Right ventricle myocardium superior (tissue), 1 donor: ENCODE measurements around the gene RNASE12. TPM values are rescaled to one million over a fixed set of nuclear protein-coding genes. Genes with fewer than 3 reads are reported as not detected.
"Not testable (repeated sequence)": the region's sequence is repeated elsewhere in the genome, so short reads cannot be mapped to it uniquely, and the experiment has no call there.

Experiments
- ATAC-seq: fragments of 200-7000 bp; cut with Tn5 transposase; one replicate; pipeline ENCODE4 v1.9.1; 2020; ENCODE audit warnings: mild to moderate bottlenecking; ENCODE audit not compliant: poor library complexity
- DNase-seq: peaks from one replicate; pipeline ENCODE4 v3.0.0-alpha.2; 2020
- intact Hi-C: fragments of 100-400 bp; cut with DNase I; formaldehyde crosslinking; loops from one replicate; pipeline ENCODE4 v1.11.2; 2022
- long read RNA-seq: library from polyadenylated mRNA; unstranded; transcript quantifications from one replicate; pipeline ENCODE4 v2.0.0, GENCODE V29; 2021
- total RNA-seq: library from RNA; stranded (reverse); fragmentation: NEBNext Ultra II Directional; extraction: Animal tissue kit (Norgen Biotek cat#: 25700); gene quantifications from one replicate; pipeline ENCODE4 v1.2.1, GENCODE V29; 2021
- donor health status: DM: no; HTN: yes; CAD: no; lungs with severe emphysema.

Gene RNASE12, protein sequence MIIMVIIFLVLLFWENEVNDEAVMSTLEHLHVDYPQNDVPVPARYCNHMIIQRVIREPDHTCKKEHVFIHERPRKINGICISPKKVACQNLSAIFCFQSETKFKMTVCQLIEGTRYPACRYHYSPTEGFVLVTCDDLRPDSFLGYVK
- total RNA-seq = not detected
- long read RNA-seq = 0 reads

DNA sequence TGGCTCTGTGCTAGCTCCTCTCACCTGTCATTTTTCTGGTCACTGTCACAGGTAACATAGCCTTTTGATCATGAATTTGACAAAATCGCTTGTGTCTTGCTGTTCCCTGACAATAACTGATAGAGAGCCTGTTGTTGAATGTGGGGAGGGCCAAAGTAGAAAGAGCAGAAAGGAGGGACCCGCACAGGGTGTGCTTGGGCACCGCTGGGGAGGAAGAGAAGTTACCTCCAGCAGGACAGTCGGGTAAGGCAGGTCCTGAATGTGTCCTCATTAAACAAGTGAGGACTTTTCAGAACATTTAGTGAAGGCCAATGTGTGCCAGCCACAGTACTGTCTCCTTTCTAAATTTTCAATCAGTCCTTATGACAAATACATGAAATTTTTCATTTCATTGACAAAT lies at the start of gene RNASE12:
Gene RNASE12 (minus strand): TSS at position 142 of the 400 bp plus-strand sequence. CDS start 653 bp downstream, outside the sequence.
- no peak for DNase-seq
- intact Hi-C loops = no loop called here
- ATAC-seq = no peak

DNA sequence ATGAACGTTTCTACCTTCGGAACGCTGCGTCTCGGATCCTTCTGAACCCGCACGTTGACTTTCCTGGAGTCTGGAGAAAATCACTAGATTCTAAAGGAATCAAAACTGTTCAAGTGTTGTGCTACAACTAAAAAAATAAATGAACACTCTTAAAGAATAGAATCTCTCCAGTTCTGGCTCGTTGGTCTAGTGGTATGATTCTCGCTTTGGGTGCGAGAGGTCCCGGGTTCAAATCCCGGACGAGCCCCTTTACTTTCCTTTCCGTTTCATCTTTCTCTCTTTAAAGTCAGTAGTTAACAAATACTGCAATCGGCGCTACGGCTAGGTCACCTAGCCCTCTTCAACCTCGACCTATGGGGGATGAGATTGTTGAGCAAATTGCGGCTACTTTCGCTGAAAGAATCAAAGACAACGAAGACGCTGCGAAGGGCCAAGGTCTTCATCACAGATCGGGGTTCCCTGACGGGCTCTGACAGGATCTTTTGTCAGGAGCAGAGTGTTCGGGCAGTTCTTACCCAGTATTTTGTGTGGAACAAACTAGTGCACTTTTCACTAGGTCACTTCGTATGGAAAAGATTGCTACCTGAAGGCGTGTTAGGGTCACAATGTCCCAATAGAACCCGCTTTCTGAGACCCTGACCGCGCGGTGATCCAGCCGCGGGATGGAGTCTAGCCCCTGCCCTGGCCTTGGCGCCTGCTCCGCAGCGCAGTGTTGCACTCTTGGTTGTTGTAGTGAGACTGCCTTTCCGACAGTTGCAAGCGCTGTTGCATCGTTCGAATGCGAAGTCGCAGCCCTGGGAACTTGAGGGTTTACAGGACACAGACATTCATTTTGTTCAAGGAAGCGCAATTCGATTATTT lies 41.9 kb upstream of the RNASE12 start:
- DNase-seq (no peak), ATAC-seq (peak; percentile 77)
- intact Hi-C loops = no loop called here

DNA sequence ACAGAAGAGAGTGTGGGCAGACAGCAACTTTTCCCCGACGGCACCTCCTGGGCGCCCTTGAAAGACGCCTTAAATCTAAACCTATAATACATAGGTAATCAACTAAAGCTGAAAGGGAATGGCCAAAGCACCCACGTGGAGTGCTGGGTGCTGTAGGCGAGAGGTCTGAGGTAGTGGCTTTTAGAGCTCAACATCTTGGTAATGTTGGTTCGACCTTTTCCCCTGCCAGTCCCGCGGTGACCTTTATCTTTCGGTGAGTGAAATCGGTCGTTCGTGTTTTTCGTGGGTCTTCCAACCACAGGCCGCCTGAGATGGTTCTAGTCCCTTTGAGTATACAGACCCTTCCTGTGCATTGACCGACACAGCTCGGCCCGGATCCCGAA lies 41.3 kb upstream of the RNASE12 start:
- intact Hi-C loops = no loop called here
- ATAC-seq (no peak), DNase-seq (no peak)

DNA sequence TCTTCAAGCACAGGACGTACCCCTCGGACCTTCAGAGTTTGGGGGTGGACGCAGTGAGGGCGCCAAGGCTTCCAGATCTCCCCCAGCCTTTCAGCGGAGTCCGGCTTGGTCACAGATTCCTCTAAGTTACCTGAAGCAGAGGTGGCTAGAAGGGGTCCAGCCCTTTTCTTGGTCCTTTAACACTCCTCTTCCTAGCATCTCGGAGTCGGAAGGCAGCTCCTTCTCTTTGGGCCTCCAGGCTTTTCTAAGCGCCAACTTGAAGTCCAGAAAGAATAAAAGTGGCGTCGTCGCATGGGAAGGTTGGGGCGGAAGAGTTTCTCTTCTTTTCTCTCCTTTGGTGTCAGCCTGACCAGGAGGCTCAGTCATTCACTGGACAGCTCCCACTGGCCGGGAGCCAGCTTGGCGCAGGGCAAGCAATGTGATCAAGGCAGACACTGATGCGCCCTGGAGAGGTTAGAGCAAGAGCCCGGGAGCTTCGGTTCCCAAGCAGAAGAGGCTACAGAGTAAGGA lies 40.8 kb upstream of the RNASE12 start:
- intact Hi-C loops = no loop called here
- peak; percentile 88 for ATAC-seq
- peak; percentile 81 for DNase-seq

DNA sequence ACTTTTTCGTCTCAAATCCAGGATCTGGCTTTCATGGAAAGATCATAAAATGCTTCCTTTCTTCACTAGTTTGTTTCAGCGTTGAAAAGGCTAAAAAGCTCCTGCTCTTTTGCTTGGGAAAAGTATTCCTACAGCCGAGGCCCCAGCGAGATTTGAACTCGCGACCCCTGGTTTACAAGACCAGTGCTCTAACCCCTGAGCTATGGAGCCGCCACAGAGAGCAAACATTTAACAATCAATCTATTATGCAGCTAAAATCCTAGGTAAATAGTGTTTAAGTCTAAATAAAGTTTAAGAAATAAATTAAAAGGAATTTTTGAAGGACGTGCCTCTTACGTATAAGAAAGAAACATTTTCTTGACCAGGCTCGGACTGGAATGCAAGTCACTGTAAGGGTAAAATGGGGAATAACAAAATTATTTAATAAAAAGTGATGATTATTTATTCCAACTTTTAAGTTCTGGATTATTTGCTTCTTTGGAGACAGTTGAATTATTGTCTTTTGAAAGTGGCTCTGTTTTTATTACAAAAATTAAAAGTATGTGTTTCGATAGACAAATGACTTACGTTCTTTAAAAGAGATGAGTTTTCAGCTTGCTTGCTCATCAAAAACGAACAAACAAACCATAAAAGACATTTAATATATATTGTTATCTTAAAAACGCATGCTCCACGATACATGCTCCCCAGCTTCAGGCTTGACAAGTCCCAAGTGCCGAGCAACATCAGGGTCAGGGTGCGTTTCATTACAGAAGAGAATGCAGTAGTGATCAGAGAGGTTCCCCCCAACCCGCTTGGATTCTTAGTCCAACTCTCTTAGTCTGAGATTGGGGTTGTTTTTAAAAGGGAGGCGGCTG lies 40.1 kb upstream of the RNASE12 start:
- intact Hi-C loops = no loop called here
- ATAC-seq = peak; percentile 66
- DNase-seq = no peak

DNA sequence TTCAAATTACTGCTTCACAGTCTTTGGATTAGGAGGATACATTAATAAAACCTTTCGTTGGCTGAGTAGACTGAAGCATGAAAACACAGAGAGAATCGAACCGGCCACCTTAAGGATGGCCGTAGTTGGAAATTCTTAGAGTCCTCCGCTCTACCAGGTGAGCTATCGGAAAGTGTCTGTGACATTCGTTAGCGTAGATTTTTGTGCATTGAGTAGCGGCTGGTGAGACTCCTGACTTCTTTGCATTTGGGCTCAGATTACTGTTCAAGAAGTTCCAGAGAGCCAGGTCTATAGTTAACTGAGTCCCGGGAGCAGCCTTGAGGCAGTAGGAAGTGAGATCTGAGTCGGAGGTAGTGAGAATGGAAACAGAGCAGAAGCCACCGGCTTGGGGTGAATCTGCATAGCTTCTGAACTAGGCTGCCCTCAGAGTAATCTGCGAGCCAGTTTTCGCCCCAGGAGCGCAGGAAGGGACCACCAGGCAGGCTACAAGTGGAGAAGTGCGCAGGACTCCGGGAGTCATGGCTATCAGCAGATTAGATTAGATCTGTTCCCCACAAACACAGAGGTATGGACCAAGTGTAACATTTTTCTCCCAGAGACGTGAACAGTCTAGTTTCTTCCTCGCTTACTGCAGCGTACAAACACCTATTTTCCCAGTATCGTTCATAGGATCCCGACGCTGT lies 39.3 kb upstream of the RNASE12 start:
- peak; percentile 25 for ATAC-seq
- no peak for DNase-seq
- intact Hi-C loops = no loop called here

DNA sequence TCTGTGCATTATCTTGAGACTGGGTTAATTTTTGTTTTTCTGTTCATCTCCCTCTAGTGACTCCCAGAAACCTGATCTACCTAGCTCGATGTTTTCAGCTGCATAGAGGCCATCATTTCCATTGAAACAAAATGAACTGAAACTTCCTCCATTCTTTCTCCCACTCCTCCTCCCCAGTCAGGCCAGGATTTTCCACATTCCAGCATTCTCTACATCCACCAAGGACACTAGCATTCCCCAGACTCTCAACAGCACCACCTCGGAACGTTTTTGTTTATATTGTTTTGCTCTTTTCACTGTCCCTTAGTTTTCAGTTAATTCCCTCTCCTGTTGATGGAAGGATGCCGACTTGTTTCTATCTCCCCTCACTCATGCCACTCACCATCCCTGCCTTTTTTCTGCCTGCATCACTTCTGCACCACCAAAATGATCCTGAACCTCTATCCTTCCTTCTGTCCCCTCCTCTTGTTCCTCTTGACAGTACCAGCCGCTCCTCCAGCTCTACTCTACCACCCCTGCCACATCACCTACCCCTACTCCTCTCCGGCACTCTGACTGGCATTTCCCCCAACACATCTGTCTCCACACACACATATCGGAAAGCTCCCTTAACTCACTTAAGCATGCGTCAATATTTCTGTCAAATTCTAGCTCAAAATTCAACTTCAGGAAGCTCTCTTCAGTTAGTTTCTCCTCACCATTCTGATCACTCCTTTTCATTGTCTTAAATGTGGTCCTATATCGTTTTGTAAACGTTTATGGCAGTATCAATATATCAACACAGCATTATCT lies 37.1 kb upstream of the RNASE12 start:
- intact Hi-C loops = no loop called here
- DNase-seq (no peak), ATAC-seq (no peak)

DNA sequence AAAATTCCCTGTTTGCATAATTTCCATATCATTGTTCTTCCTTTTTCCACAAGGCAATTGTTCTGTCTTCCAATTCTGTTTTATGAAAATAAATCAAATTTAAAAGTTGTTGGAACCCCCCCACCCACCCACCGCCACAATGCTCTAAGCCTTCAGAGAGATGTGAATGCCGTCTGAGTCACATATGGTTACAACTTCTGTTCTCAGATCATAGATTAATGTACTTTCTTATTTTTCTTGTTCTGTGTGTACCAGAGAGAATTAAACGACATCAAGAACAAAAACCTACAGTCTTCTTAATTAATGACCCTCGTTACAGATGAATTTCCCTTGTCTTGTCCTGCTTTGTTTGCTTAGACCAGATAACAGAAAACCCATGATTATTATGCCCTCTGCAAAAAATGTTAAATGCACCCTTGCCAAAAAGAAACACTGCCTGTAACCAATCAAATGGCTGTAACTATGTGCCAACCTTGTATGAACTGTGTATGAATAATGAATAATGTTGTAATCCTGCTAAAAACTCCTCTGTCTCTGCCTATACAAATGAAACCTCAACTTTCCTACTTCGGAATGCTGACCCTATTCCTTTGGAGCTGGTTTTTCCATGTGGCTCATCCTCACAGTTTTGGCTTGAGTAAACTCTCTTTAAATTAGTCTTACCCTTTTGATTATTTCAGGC lies 36.3 kb upstream of the RNASE12 start:
- no peak for ATAC-seq
- intact Hi-C loops = no loop called here

DNA sequence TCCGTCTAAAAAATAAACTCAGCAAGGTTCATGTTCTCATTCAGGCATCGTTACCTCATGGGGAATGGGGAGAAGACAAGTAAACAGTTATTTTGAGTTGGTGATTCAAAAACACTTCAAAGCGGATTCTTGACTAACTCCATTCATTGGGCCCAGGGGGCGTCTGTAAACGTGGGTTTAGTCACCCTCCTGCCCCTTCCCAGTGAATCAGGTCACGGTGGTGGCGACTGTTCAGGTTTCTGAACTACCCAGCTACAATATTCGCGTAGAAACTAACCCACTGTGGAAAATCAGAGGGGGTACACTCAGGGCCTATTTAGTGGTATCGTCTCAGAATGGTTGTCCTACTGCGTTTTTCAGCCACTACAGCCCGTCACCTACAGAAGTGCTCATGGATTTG lies 35.1 kb upstream of the RNASE12 start:
- ATAC-seq (no peak), DNase-seq (no peak)
- intact Hi-C loops = no loop called here

More for the DNA sequence above, 36.3 kb upstream of the RNASE12 start:
- no peak for DNase-seq

DNA sequence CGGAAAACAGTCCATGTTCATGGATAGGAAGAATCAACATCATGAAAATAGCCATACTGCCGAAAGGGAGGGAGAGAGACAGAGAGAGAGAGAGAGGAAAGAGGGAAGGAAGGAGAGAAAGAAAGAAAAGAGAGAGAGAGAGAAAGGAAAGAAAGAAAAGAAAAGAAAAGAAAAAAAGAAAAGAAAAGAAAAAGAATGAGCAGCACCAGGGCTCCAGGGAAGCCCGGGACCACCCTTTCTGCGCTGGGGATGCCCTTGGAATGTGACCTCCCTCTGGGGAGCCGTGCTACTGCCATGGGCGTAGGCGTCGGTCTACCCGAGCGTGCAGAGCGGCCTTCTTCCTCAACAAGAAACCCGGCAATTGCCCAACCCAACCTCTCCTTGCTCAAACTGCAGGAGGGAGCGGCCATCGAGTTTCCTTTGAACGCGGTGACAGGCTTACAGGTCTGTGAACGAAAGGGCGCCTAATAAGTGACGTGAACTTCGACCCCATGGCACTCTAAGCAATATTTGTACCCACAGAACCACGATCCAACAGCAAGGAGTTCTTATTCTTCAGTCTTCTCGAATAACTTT lies 33.4 kb upstream of the RNASE12 start:
- ATAC-seq = peak; percentile 71
- intact Hi-C loops = no loop called here
- DNase-seq = peak; percentile 73

DNA sequence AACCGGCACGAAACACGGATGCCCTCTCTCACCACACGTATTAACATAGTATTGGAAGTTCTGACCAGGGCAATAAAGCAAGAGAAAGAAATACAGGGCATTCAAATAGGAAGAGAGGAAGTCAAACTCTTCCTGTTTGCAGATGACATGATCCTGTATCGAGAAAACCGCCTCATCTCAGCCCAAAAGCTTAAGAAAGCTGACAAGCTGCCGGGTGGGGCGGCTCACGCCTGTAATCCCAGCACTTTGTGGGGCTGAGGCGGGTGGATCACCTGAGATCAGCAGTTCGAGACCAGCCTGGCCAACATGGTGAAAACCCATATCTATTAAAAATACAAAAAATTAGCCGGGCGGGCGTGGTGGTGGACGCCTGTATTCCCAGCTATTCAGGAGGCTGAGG lies 32.6 kb upstream of the RNASE12 start:
- DNase-seq (no peak), ATAC-seq (no peak)
- intact Hi-C loops = no loop called here

DNA sequence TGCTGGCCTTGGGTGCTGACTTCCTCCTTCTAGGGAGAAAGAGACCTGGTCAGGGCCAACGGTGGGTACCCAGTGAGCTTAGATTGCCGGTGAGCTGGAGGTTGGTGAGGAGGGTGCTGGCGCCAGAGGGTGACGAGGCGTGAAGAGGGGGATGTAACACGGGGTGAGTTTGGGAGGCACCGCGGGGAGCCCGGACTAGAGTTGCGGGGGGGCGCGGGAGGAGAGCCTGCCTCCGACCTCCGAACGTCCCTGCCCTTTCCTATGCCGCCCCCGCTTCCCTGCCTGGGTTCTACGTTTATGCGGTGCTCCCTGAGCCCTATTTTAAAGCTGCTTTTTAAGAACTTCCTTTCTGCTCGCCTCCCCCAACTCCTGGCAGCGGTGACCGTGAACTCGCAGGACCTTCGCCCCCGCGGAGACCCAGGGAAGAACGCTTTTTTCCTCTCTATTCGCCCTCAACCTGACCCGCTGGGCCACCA lies 31.7 kb upstream of the RNASE12 start:
- ATAC-seq = no peak
- intact Hi-C loops = no loop called here
- no peak for DNase-seq

DNA sequence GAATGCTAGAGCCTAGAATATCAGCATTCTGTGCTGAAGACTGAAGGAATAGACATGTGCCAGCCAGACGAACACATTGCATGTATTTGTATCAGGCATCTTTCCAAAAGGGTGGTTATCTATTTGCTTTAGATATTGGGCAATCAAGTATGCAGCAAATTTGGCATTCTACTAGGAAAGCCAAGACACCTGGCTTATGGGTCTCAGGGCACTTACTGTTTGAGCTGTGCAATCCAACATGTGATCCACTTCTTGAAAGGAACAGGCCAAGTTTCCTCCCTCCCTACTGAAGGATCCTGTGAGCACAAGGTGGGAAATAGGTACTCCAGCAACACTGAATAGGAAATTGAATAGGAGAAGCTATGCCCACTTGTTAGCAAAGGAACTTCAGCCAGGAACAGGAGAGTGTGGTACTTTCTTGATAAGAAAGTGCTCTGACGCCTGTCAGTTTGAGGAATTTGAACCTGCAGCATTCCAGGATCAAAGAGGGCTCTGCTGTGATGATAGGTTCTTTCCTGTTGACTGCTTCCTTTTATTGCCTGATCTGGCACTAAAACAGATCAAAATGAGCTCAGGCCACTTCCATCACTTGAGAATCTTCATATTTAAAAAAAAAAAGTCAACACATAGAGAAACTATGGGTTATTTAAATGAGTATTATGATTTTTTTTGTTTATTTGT lies 29.8 kb upstream of the RNASE12 start:
- intact Hi-C loops = no loop called here
- no peak for ATAC-seq
- no peak for DNase-seq

DNA sequence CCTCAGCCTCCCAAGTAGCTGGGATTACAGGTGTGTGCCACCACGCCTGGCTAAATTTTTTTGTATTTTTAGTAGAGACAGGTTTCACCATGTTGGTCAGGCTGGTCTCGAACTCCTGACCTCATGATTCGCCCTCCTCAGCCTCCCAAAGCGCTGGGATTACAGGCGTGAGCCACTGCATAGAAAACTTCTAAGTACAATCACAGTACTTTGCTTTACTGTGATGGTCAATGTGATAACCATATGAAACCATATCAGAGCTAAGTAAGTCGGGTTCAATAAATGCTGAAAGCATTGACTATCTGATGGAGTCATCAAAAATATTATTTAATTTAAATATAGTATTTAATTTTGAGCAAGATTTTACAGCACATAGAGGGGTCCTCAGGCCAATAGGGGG lies 28.5 kb upstream of the RNASE12 start:
- DNase-seq, ATAC-seq, intact Hi-C loops: not testable (repeated sequence)

DNA sequence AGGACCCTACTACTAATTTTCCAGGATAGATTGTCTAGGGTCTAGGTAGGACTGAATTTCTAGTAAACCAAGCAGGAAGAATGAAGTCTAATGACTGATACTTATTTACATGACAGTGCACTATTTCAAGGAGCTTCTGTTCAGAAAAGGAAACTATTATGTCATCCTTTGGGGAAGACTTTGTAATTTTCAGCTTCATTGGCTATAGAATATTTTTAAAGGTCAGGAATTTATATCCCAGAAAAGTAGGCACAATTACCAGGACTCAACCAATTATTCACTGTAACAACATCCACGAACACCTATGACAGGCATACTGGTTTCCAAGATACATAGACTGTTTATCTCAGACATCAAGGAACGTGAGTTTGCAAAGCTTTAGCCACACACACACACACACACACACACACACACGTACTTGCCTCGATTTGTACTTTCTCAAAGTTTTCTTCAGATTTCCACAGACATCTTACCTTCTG lies 27.1 kb upstream of the RNASE12 start:
- ATAC-seq (no peak), DNase-seq (no peak)
- intact Hi-C loops = no loop called here
